C4-2B (cell line): ENCODE data around the gene POFUT2.

ENCODE experiments used
- ZFX ChIP-seq: fragments of 450-650 bp; IDR thresholded peaks from 2 replicates; pipeline ENCODE4 v1.6.1; 2017
- TF ChIP-seq, protein P1 (sequence below): fragments of 450-650 bp; conservative IDR thresholded peaks from 2 replicates; pipeline ENCODE4 v1.5.1; 2017; ENCODE audit warnings: mild to moderate bottlenecking

DNA sequence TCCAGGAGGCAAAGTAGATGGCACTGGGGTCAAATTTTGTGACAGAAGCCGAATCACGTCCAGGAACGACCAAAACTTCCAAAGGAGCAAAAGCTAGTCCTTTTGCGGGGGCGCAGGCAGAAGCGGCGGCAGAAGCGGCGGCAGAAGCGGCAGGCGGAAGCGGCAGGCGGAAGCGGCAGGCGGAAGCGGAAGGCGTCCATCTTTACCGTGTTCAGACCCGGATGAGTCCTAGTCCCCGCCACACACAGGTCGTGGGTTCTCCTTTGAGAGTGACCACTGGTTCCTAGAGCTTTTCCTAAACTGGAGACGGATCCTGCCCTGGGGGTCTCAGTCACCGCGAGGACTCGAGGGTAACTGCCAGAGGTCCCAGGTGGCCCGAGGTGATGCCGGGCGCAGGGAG lies 53.6 kb downstream of the POFUT2 start:
- TF ChIP-seq, protein P1, sequence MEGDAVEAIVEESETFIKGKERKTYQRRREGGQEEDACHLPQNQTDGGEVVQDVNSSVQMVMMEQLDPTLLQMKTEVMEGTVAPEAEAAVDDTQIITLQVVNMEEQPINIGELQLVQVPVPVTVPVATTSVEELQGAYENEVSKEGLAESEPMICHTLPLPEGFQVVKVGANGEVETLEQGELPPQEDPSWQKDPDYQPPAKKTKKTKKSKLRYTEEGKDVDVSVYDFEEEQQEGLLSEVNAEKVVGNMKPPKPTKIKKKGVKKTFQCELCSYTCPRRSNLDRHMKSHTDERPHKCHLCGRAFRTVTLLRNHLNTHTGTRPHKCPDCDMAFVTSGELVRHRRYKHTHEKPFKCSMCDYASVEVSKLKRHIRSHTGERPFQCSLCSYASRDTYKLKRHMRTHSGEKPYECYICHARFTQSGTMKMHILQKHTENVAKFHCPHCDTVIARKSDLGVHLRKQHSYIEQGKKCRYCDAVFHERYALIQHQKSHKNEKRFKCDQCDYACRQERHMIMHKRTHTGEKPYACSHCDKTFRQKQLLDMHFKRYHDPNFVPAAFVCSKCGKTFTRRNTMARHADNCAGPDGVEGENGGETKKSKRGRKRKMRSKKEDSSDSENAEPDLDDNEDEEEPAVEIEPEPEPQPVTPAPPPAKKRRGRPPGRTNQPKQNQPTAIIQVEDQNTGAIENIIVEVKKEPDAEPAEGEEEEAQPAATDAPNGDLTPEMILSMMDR: no peak
- TF ChIP-seq ZFX: no peak
